ENCODE measurements around the gene POLR1D.

GRCh38 chr13:27660511-27660910, 38.8 kb downstream of the POLR1D start:
- TF ChIP-seq CTCF (conservative IDR thresholded peaks at IDR 0.05; ENCODE audit: low read depth in 2 of 2) (no peak), REST (IDR thresholded peaks at IDR 0.05; ENCODE audit: unreplicated experiment) (no peak), POLR2AphosphoS5 (IDR thresholded peaks at IDR 0.05; ENCODE audit: low read depth) (no peak), ETS1 (IDR thresholded peaks at IDR 0.05) (no peak), EZH2 (IDR thresholded peaks at IDR 0.05; ENCODE audit: low read depth, unreplicated experiment) (no peak), CREB1 (CRISPR knock-in tag; IDR thresholded peaks at IDR 0.05; ENCODE audit: low read depth) (no peak), NANOG (IDR thresholded peaks at IDR 0.05; ENCODE audit: borderline replicate concordance) (no peak), EZH2phosphoT487 (IDR thresholded peaks at IDR 0.05; ENCODE audit: unreplicated experiment) (no peak), STAT1 (IDR thresholded peaks at IDR 0.05; ENCODE audit: unreplicated experiment) (no peak), JUNB (IDR thresholded peaks at IDR 0.05; ENCODE audit: unreplicated experiment) (no peak)

Data from GM23338 (cell line).